Muscle layer of duodenum (tissue), 2 donors: Measurements from ENCODE around the gene RTN4RL1.
"Not testable (repeated sequence)": the region's sequence is repeated elsewhere in the genome, so short reads cannot be mapped to it uniquely, and the experiment has no call there.

Experiments used
- H3K27ac ChIP-seq: one replicate; pipeline ENCODE4 v1.7.0; 2013; ENCODE audit warnings: mild to moderate bottlenecking, low read length
- H3K27me3 ChIP-seq: one replicate; pipeline ENCODE4 v1.7.0; 2013; ENCODE audit warnings: low read depth, mild to moderate bottlenecking, control low read depth, low read length
- H3K36me3 ChIP-seq, 2 donors: one replicate each; pipeline ENCODE4 v1.7.0; 2013; ENCODE audit warnings: low read length in 2 of 2, control low read depth in 1 of 2, mild to moderate bottlenecking in 1 of 2; ENCODE audit not compliant: insufficient read depth in 2 of 2, control insufficient read depth in 1 of 2
- H3K4me1 ChIP-seq, 2 donors: one replicate each; pipeline ENCODE4 v1.7.0; 2013; ENCODE audit warnings: low read length in 2 of 2, mild to moderate bottlenecking in 2 of 2, control low read depth in 1 of 2, moderate library complexity in 1 of 2; ENCODE audit not compliant: insufficient read depth in 2 of 2, control insufficient read depth in 1 of 2
- H3K4me3 ChIP-seq, 2 donors: one replicate each; pipeline ENCODE4 v1.7.0; 2013; ENCODE audit warnings: low read length in 2 of 2, low read depth in 1 of 2, mild to moderate bottlenecking in 1 of 2
- H3K9me3 ChIP-seq, 2 donors: one replicate each; pipeline ENCODE4 v1.7.0; 2013; ENCODE audit warnings: low read length in 2 of 2, control low read depth in 1 of 2, mild to moderate bottlenecking in 1 of 2; ENCODE audit not compliant: control insufficient read depth in 1 of 2
- donor health status: healthy.

Gene RTN4RL1

DNA sequence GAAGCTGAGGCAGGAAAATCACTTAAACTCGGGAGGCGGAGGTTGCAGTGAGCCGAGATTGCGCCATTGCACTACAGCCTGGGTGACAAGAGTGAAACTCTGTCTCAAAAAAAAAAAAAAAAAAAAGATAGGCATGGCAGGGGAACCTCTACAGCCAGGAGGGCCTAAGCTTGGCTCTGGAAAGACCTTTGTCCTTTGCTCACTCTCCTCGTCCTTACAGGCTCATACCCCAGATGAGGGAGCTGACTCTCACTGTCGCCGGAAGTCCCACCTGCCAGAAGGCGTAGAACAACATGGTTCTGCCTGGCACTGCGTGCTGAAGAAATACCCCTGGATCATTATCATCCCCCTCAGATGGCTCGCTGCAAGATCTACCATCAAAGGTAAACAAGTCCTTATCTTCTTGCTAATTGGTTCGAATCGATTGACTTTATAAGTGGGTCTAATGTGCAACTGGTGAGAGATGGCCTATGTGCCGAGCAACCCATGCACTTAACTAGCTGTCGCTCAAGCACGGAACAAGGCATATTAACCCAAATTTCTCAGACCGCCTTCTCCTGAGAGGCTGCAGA, 29.7 kb downstream of the RTN4RL1 start:
- Histone ChIP-seq H3K4me3 (no peak overlapping the region), H3K9me3 (no peaks in the 10 kb centered on the region), H3K27ac (no peak overlapping the region), H3K27me3 (no peaks in the 10 kb centered on the region), H3K4me1 (peaks cover 6 to 30% of the 10 kb centered on the region in 2 donors), H3K36me3 (no peaks in the 10 kb centered on the region)

DNA sequence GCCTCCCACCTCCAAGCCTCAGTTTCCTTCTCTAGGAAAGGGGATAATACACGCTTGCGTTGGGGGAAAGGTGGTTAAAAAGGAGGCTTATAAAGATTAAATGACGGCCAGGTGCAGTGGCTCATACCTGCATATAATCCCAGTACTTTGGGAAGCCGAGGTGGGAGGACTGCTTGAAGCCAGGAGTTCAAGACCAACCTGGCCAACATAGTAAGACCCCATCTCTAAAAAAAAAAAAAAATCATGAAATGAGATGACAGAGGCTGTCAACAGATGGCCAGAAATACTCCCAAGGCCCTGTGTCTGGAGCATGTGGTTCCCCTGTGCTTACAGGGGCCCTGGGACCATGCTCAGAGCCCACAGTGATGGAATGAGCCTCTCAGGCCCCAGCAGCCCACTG, 30.4 kb downstream of the RTN4RL1 start:
- Histone ChIP-seq H3K9me3 (no peaks in the 10 kb centered on the region), H3K4me1 (peaks cover 1 to 24% of the 10 kb centered on the region in 2 donors), H3K27ac (no peak overlapping the region), H3K36me3 (no peaks in the 10 kb centered on the region), H3K4me3 (no peak overlapping the region), H3K27me3 (no peaks in the 10 kb centered on the region)

DNA sequence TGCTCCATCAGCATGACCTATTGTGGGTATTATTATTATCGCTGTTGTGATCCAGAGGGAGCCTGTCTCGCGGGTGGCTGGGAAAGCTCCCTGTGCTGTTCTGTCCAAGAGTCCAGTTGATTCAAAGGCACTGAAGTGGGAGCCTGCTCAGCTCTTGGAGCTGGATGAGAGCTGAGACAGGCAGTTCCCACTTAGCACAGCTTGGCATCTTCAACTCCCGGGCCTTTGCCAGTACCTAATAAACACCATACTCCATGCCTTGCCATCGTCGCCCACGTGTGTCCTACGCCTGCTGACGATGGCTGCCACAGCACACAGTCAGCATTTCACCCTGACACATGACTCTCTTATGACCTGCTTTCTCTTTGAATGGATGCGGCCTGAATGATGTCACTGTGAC, 32.6 kb downstream of the RTN4RL1 start:
- no peak overlapping the region for H3K27ac ChIP-seq
- peaks cover 0 to 8% of the 10 kb centered on the region in 2 donors for H3K4me1 ChIP-seq
- no peaks in the 10 kb centered on the region for H3K36me3 ChIP-seq

DNA sequence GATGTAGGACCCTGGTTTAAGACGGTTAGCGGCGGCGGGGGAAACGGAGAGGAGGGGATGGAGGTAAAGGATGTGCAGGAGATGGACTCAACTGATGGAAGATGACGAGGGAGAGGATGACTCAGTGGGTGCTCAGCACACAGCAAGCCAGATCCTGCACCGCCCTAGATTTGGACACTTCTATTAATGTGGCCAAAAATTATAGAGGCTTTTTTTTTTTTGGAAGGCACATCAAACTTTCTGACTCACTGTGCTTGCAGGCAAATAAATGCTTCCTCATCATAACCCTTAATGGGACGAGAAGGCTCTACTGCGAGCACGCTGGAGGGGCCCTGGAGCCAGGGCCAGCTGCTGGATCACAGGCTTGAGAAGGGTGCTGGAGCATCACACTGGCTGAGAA, 36.0 kb downstream of the RTN4RL1 start:
- H3K4me3 ChIP-seq = no peak overlapping the region
- no peaks in the 10 kb centered on the region for H3K36me3 ChIP-seq
- H3K4me1 ChIP-seq = no peaks in the 10 kb centered on the region
- H3K9me3 ChIP-seq = no peaks in the 10 kb centered on the region
- H3K27ac ChIP-seq = no peak overlapping the region
- H3K27me3 ChIP-seq = no peaks in the 10 kb centered on the region

More for the DNA sequence above, 32.6 kb downstream of the RTN4RL1 start:
- no peaks in the 10 kb centered on the region for H3K9me3 ChIP-seq
- H3K4me3 ChIP-seq = no peak overlapping the region
- no peaks in the 10 kb centered on the region for H3K27me3 ChIP-seq

DNA sequence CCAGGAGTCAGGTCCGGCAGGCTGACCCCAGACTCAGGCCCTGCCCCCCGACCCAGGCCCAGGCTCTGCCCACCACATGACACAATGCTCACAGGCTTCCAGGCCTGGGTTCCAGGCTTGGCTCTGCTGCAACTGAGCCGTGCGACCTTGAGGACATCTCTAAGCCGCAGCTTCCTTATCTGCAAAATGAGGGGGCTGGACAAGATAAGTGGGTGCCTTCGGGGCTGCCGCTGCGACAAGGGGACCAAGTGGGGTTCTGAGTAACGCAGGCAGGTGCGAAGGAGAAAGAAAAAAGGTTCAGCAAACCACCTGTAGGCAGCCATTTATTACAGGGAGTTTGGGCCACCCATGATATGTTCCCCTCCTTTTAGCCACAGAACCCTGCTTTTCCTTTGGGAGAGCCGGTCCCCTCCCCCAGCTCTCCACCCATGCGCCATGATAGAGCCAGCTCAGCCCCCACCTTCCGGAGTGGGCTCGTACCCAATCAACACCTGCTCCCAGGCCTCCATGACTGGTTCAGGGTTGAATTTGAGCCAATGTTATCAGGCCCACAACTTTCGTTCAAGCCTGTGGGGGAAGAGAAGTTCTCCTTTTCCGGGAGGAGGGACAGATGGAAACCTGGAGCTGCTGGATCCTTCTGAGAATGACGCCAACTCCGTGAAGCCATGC, 38.2 kb downstream of the RTN4RL1 start:
- Histone ChIP-seq H3K9me3 (no peaks in the 10 kb centered on the region), H3K4me3 (no peak overlapping the region), H3K27ac (no peak overlapping the region)

DNA sequence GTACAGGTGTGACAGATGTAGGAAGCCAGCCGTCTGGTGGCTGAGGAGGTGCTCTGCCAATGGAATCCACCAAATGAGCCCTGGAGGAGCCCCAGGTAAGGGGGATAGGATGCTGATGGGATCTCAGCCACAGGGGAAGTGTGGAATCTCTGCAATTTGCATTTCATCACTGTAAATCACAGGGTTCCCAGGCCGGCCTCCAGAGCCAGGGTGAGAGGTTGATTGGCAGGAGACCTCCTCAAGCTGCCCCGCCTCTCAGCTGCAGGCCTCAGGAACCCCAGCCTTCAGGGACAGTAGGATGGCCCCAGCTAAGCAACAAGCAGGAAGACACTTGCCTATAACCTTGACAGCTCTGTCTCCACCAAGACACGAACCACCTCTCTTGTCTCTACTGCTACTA, 39.4 kb downstream of the RTN4RL1 start:
- Histone ChIP-seq H3K9me3 (no peaks in the 10 kb centered on the region), H3K27me3 (no peaks in the 10 kb centered on the region), H3K27ac (no peak overlapping the region), H3K4me1 (no peaks in the 10 kb centered on the region), H3K4me3 (no peak overlapping the region), H3K36me3 (no peaks in the 10 kb centered on the region)

More for the DNA sequence above, 38.2 kb downstream of the RTN4RL1 start:
- H3K4me1 ChIP-seq = no peaks in the 10 kb centered on the region
- no peaks in the 10 kb centered on the region for H3K36me3 ChIP-seq
- H3K27me3 ChIP-seq = no peaks in the 10 kb centered on the region

DNA sequence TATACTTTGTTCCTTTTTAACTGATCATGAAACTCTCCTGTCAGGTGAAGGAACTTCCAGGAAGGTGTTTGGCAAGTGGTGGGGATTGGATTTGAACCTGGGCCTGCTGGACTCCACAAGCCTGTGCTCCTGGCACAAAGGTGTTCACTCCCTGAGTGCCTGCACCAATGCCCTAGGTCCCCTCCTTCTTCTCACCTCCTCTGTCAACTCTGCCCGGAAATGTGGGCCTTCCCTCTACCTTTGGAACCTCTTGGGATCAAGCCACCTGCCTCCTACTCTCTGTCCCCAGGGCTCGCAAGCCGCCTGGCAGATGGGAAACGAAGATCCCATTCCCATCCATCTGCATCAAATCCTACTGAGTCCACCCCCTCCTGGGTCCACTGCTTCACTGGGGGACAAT, 40.0 kb downstream of the RTN4RL1 start:
- H3K9me3 ChIP-seq = no peaks in the 10 kb centered on the region
- H3K36me3 ChIP-seq = no peaks in the 10 kb centered on the region
- no peak overlapping the region for H3K4me3 ChIP-seq
- no peaks in the 10 kb centered on the region for H3K4me1 ChIP-seq
- H3K27ac ChIP-seq = no peak overlapping the region
- H3K27me3 ChIP-seq = no peaks in the 10 kb centered on the region

DNA sequence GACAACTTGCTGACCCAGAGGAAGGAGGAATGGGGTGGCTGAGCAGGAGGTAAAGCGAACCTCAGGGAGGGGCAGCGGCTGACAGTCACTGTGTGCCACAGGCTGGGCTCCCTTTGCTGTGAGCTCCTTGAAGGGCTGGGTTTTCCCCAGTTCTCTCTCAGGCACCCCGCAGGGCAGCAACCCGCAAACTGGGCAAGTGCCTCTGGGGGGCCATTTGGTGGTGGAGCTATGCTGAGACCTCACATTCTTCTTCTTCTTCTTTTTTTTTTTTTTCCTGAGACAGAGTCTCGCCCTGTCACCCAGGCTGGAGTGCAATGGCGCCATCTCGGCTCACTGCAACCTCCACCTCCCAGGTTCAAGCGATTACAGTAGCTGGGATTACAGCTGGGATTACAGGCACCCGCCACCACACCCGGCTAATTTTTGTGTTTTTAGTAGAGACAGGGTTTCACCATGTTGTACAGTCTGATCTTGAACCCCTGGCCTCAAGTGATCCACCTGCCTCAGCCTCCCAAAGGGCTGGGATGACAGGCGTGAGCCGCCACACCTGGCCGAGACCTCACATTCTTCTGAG, 42.3 kb downstream of the RTN4RL1 start:
- H3K9me3 ChIP-seq, H3K4me3 ChIP-seq, H3K36me3 ChIP-seq, H3K4me1 ChIP-seq, H3K27me3 ChIP-seq, H3K27ac ChIP-seq: not testable (repeated sequence)

DNA sequence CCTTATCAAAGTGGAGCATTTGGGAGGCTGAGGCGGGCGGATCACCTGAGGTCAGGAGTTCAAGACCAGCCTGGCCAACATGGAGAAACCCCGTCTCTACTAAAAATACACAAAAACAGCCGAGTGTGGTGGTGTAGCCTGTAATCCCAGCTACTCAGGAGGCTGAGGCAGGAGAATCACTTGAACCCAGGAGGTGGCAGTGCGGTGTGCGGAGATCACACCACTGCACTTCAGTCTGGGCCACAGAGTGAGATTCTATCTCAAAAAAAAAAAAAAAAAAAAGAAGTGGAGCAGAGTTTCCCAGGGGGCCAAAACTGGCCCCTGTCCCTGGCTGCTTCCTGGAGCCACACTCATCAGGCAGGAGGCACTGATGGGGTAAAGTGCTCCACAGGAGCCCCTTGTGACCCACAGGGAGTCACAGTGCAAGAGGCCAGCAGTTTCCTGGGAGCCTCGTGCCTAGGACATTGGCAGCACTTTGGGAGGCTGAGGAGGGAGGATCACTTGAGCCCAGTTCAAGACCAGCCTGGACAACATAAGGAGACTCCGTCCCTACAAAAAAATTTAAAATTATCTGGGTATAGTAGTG, 44.4 kb downstream of the RTN4RL1 start:
- Histone ChIP-seq H3K27me3 (peaks cover 10% of the 10 kb centered on the region), H3K4me3 (no peak overlapping the region), H3K36me3 (no peaks in the 10 kb centered on the region), H3K9me3 (no peaks in the 10 kb centered on the region), H3K27ac (no peak overlapping the region), H3K4me1 (peaks cover 0 to 5% of the 10 kb centered on the region in 2 donors)

DNA sequence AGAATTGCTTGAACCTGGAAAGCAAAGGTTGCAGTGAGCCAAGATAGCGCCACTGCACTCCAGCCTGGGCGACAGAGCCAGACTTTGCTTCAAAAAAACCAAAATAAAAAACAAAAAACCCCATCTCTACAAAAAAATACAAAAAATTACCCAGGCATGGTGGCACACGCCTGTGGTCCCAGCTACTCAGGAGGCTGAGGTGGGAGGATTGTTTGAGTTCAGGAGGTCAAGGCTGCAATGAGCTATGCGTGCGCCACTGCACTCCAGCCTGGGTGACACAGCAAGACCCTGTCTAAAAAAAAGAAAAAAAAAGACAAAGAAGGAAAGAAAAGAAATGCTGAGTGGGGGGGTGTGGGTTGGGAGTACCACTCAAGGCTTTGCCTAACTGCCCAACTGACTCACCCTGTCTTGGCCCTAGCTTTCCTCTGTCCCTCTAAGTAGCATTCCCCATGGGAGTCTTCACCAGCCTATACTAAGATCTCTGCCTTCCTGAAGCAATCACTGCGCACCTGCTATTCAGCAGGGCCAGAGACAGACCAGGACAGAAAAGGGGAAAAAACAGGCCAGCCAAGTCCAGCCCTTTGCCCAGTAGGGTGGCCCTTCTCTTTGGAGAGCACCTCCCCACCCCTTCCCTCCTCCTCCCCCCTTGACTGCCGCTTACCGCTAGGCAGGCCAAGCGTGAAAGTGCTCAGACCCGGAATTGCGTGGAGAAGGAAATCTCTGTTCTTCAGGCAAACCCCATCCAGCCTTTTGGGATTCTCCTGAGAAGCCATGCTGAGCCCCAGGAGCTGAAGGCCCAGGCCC, 45.8 kb downstream of the RTN4RL1 start:
- H3K27ac ChIP-seq = no peak overlapping the region
- H3K36me3 ChIP-seq = no peaks in the 10 kb centered on the region
- no peaks in the 10 kb centered on the region for H3K9me3 ChIP-seq

DNA sequence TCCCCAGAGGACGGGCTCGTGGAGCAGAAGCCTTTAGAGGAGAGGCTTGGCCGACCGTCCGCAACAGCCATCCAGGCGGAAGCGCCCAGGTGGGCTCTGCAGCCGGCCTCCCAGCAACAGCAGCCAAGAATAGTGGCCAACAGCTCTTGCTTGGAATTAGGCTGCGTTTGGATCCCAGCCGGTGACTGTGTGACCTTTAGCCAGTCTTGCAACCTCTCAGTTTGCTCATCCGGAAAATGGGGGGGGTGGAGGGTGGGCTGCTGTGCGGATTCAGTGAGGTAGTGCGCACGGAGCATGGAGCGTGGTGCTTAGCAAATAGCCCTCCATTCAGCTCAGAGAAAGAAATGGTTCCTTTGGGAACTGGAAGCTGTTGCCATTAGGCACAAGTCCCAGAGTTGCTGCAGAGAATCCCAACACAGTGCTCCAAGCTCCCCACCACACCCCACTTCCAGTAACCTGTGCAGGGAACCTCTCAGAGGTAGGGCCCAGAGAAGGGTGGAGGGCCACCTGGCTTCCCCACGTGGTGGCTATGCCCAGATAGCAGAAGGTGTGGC, 46.7 kb downstream of the RTN4RL1 start:
- peaks cover 10% of the 10 kb centered on the region for H3K27me3 ChIP-seq
- no peak overlapping the region for H3K27ac ChIP-seq
- H3K36me3 ChIP-seq = no peaks in the 10 kb centered on the region
- H3K4me3 ChIP-seq = no peak overlapping the region
- H3K9me3 ChIP-seq = no peaks in the 10 kb centered on the region
- H3K4me1 ChIP-seq = peaks cover 0 to 5% of the 10 kb centered on the region in 2 donors

More for the DNA sequence above, 45.8 kb downstream of the RTN4RL1 start:
- H3K4me1 ChIP-seq = peaks cover 0 to 5% of the 10 kb centered on the region in 2 donors
- no peak overlapping the region for H3K4me3 ChIP-seq
- peaks cover 10% of the 10 kb centered on the region for H3K27me3 ChIP-seq
